HEK293 (cell line): ENCODE data around the gene KLK13.

ENCODE experiments used
- CTCF ChIP-seq: fragments of 450-650 bp; formaldehyde crosslinking; IDR thresholded peaks from 2 replicates; pipeline ENCODE4 v1.5.1; 2016; ENCODE audit warnings: missing biosample characterization, missing genetic modification characterization
- HOXD13 ChIP-seq: sonication (generic); formaldehyde crosslinking; IDR thresholded peaks from 2 replicates; pipeline ENCODE4 v1.8.0; 2022; ENCODE audit warnings: missing genetic modification reagents, borderline replicate concordance
- ZBTB1 ChIP-seq: fragments of 450-650 bp; formaldehyde crosslinking; IDR thresholded peaks from 2 replicates; pipeline ENCODE4 v1.5.1; 2016; ENCODE audit warnings: missing biosample characterization, missing genetic modification characterization
- ZFHX2 ChIP-seq: fragments of 450-650 bp; formaldehyde crosslinking; conservative IDR thresholded peaks from 2 replicates; pipeline ENCODE4 v1.5.1; 2016; ENCODE audit warnings: missing biosample characterization, missing genetic modification characterization
- ZNF114 ChIP-seq: fragments of 450-650 bp; formaldehyde crosslinking; IDR thresholded peaks from 2 replicates; pipeline ENCODE4 v1.5.0; 2017; ENCODE audit warnings: missing biosample characterization, missing genetic modification characterization
- ZNF221 ChIP-seq: fragments of 450-650 bp; formaldehyde crosslinking; IDR thresholded peaks from 2 replicates; pipeline ENCODE4 v1.5.1; 2017; ENCODE audit warnings: missing biosample characterization, missing genetic modification characterization, borderline replicate concordance
- ZNF324 ChIP-seq: fragments of 450-650 bp; formaldehyde crosslinking; IDR thresholded peaks from 2 replicates; pipeline ENCODE4 v1.5.1; 2016; ENCODE audit warnings: missing biosample characterization, missing genetic modification characterization

GRCh38 chr19:51079481-51080110 is 14.7 kb upstream of the KLK13 start:
- TF ChIP-seq ZNF324 (tag by site-specific recombination) (no peak), HOXD13 (CRISPR knock-in tag) (no peak), ZNF221 (tag by site-specific recombination) (no peak), ZNF114 (tag by site-specific recombination) (no peak), ZBTB1 (tag by site-specific recombination) (no peak), ZFHX2 (tag by site-specific recombination) (no peak), CTCF (no peak)
